GM12874 (cell line): ENCODE measurements around the gene DPT.

Source experiments
- TF ChIP-seq, protein P1 (sequence below): IDR thresholded peaks from 2 replicates; pipeline ENCODE4 v1.5.1; 2011; ENCODE audit warnings: low read depth, mild to moderate bottlenecking, control low read depth, low read length, moderate library complexity; ENCODE audit not compliant: insufficient read depth

The DPT gene

GRCh38 chr1:168709405-168710363, 19.3 kb downstream of the DPT start:
- TF ChIP-seq, protein P1, sequence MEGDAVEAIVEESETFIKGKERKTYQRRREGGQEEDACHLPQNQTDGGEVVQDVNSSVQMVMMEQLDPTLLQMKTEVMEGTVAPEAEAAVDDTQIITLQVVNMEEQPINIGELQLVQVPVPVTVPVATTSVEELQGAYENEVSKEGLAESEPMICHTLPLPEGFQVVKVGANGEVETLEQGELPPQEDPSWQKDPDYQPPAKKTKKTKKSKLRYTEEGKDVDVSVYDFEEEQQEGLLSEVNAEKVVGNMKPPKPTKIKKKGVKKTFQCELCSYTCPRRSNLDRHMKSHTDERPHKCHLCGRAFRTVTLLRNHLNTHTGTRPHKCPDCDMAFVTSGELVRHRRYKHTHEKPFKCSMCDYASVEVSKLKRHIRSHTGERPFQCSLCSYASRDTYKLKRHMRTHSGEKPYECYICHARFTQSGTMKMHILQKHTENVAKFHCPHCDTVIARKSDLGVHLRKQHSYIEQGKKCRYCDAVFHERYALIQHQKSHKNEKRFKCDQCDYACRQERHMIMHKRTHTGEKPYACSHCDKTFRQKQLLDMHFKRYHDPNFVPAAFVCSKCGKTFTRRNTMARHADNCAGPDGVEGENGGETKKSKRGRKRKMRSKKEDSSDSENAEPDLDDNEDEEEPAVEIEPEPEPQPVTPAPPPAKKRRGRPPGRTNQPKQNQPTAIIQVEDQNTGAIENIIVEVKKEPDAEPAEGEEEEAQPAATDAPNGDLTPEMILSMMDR = no peak

DNA sequence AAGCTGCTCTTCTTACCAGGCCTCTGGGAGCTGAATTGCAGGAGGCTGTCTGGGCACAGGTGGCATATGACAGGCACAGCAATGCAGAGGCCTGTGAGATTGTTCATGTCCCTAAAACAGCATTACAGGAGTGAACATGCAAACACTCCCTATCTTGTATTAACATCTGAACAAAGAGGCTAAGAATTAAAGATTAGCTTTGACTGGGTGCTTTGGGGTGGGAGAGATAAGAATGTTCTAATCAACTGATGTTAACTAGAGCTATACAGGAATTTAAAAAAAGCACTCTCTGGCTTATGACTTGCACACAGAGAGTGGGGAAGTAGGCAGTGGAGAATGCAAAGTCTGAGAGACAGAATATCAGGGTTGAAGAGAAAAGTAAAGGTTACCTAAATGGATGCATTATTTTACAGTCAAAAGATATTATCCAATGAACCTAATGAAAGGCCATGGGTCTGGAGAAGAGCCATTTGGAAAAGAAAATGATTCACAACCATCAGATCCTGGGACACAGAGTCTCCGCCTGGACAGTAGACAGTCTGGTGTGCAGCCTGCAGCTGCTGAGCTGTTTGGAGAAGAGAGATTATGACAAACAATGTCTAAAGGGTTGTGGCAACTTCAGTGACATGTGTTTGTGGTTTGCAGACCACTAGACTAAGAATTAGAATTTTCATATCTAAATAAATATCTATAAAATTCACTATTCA, 20.2 kb downstream of the DPT start:
- TF ChIP-seq, protein P1 = no peak

DNA sequence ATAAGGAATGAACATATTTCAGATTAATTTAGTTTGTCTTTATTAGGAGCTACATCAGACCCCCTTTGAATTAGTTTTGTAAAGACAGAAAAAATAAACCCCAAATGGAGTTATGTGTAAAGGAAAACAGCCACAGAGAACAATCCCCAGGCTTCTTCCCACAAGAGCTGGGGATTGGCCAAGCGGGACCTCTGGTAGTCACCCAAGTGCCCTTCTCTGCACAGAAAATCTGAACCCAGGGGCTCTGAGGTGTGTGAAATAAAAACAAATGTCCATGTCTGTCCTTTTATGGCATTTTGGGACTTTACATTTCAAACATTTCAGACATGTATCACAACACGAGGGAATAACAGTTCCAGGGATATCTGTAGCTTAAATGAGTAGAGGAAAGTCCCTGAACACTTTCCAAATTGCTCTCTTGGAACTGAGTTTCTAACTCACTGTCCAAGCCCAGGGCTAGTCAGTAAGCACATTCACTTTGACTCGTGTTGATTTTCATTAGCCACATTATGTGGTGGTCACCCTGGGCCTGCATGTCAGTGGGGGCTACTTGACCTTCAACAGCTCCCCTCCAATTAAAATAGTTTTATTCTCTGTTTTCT, 22.5 kb downstream of the DPT start:
- TF ChIP-seq, protein P1 = no peak

- TF ChIP-seq, protein P1 = no peak
These were observed 28.3 kb downstream of the DPT start for GRCh38 chr1:168700575-168701268.

GRCh38 chr1:168698453-168698852, 30.6 kb downstream of the DPT start:
- TF ChIP-seq, protein P1 = no peak

DNA sequence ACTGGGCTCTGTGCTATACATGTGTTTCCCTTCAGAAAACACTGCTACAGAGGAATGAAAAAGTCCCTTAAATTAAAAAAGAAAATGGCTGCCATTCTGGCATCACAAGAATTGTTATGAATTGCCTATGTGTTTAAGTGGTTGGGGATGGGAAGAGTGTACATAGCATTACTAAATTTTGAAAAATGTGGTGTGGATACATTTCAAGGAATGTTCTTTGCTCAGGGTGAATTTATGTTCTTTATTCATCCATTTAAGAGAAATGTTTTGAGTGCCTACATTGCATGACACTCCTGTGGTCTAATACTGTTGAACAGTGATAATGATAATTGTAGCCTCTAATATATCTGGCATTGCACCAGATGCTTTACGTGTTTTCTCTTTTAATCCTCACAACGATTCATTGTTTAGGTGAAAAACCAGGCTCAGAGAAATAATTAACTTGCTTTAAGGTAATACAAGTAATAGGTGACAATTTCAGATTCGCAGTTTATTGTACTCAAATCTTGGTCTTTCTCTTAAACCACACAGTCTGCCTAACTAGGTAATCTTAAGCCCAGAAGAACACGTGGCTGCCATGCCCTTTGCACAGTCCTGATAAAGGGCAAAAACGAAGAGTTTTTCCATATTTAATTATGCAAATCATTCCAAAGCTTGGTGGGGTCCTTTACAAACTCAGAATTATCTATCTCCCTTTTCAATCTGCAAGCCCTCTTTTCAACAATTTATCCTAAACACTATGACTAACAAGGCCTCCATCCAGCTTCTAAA, 31.5 kb downstream of the DPT start:
- TF ChIP-seq, protein P1 = no peak
